IMR-90 (cell line): ENCODE data around the gene C19orf25. TPM values are rescaled to one million over a fixed set of nuclear protein-coding genes. Genes with fewer than 3 reads are reported as not detected.
A peak's percentile ranks its signal among the peaks of the same experiment; 100 is the strongest.

Source experiments
- ATAC-seq: fragments of 200-7000 bp; cut with Tn5 transposase; 2 replicates; pipeline ENCODE4 v1.9.1; 2020; ENCODE audit warnings: low read depth, mild to moderate bottlenecking, moderate library complexity
- BruUV-seq: library from RNA; stranded (reverse); fragments of 400-500 nt; replicated peaks from 2 replicates; lab custom pipeline; 2021; lab: Mats Ljungman, UMichigan
- CTCF ChIA-PET: fragments of 300-600 bp; formaldehyde crosslinking; extraction: SDS; loops from one replicate; lab custom pipeline; 2021; ENCODE audit warnings: antibody characterized with exemption; lab: Yijun Ruan, JAX
- POLR2A ChIA-PET: fragments of 300-600 bp; sonication (Branson Sonifier 250); formaldehyde crosslinking; loops from one replicate; lab custom pipeline; 2022; ENCODE audit warnings: antibody characterized with exemption; ENCODE audit not compliant: unreplicated experiment; lab: Charles Lee
- DNase-seq: peaks from one replicate; pipeline ENCODE4 v3.0.0; 2013
- H2AFZ ChIP-seq: replicated peaks from 2 replicates; pipeline ENCODE3; 2013; ENCODE audit warnings: low read length, mild to moderate bottlenecking; ENCODE audit not compliant: poor library complexity
- H2AK5ac ChIP-seq: 2 replicates; pipeline ENCODE4 v1.6.1; 2013; ENCODE audit warnings: low read depth, low read length, inconsistent platforms
- H2AK9ac ChIP-seq: replicated peaks from 2 replicates; pipeline ENCODE3; 2013; ENCODE audit warnings: mild to moderate bottlenecking, low read depth, low read length, moderate library complexity; ENCODE audit not compliant: poor library complexity
- H2BK120ac ChIP-seq: 2 replicates; pipeline ENCODE4 v1.6.1; 2013; ENCODE audit warnings: low read depth, low read length, inconsistent platforms
- H2BK15ac ChIP-seq: 3 replicates; pipeline ENCODE4 v1.6.1; 2013; ENCODE audit warnings: low read depth, low read length, inconsistent platforms
- H2BK20ac ChIP-seq: 2 replicates; pipeline ENCODE4 v1.6.1; 2013; ENCODE audit warnings: low read depth, mild to moderate bottlenecking, inconsistent platforms, low read length, moderate library complexity
- H2BK5ac ChIP-seq: 2 replicates; pipeline ENCODE4 v1.6.1; 2013; ENCODE audit warnings: mild to moderate bottlenecking, low read depth, low read length, inconsistent platforms; ENCODE audit not compliant: poor library complexity, severe bottlenecking
- H3K14ac ChIP-seq: replicated peaks from 2 replicates; pipeline ENCODE4 v1.6.1; 2013; ENCODE audit warnings: low read depth, low read length, inconsistent platforms
- H3K18ac ChIP-seq: 2 replicates; pipeline ENCODE4 v1.6.1; 2013; ENCODE audit warnings: low read depth, low read length, control low read depth
- H3K23ac ChIP-seq: 2 replicates; pipeline ENCODE4 v1.6.1; 2013; ENCODE audit warnings: low read depth, low read length, inconsistent platforms
- H3K27ac ChIP-seq: 2 replicates; pipeline ENCODE4 v1.5.1; 2013; ENCODE audit warnings: mild to moderate bottlenecking, control low read depth, low read length; ENCODE audit not compliant: insufficient read depth
- H3K27me3 ChIP-seq: 2 replicates; pipeline ENCODE4 v1.6.1; 2013; ENCODE audit warnings: low read length; ENCODE audit not compliant: control insufficient read depth, insufficient read depth
- H3K36me3 ChIP-seq: 2 replicates; pipeline ENCODE4 v1.6.1; 2013; ENCODE audit warnings: low read length, mixed read lengths; ENCODE audit not compliant: control insufficient read depth, insufficient read depth
- H3K4ac ChIP-seq: 2 replicates; pipeline ENCODE4 v1.6.1; 2013; ENCODE audit warnings: low read depth, low read length, inconsistent platforms
- H3K4me1 ChIP-seq: 2 replicates; pipeline ENCODE4 v1.6.1; 2013; ENCODE audit warnings: low read length, mixed read lengths; ENCODE audit not compliant: control insufficient read depth, insufficient read depth
- H3K4me2 ChIP-seq: 2 replicates; pipeline ENCODE4 v1.6.1; 2013; ENCODE audit warnings: low read depth, mild to moderate bottlenecking, control low read depth, low read length, moderate library complexity
- H3K4me3 ChIP-seq: 2 replicates; pipeline ENCODE4 v1.5.1; 2013; ENCODE audit warnings: low read depth, mild to moderate bottlenecking, control low read depth, low read length, moderate library complexity; ENCODE audit not compliant: insufficient read depth
- H3K56ac ChIP-seq: 2 replicates; pipeline ENCODE4 v1.6.1; 2013; ENCODE audit warnings: low read length, inconsistent platforms; ENCODE audit not compliant: insufficient read depth; ENCODE audit errors: extremely low read depth
- H3K79me1 ChIP-seq, 2 experiments: 2 replicates each; pipeline ENCODE4 v1.6.1; 2013; ENCODE audit warnings: low read length in 2 of 2, inconsistent platforms in 1 of 2, low read depth in 1 of 2
- H3K9ac ChIP-seq: 2 replicates; pipeline ENCODE4 v1.6.1; 2013; ENCODE audit warnings: low read depth, low read length, control low read depth
- H3K9me1 ChIP-seq: 2 replicates; pipeline ENCODE4 v1.6.1; 2013; ENCODE audit warnings: low read length, inconsistent platforms; ENCODE audit not compliant: insufficient read depth
- H3K9me3 ChIP-seq: 2 replicates; pipeline ENCODE4 v1.6.1; 2013; ENCODE audit warnings: low read length; ENCODE audit not compliant: control insufficient read depth, insufficient read depth
- H4K20me1 ChIP-seq: 2 replicates; pipeline ENCODE4 v1.6.1; 2013; ENCODE audit warnings: low read length, inconsistent platforms; ENCODE audit not compliant: insufficient read depth
- H4K5ac ChIP-seq: 2 replicates; pipeline ENCODE4 v1.6.1; 2013; ENCODE audit warnings: mild to moderate bottlenecking, low read depth, low read length, control low read depth
- H4K8ac ChIP-seq, 2 experiments: 2 replicates each; pipeline ENCODE4 v1.6.1; 2013; ENCODE audit warnings: low read depth in 2 of 2, low read length in 2 of 2, control low read depth in 1 of 2, inconsistent platforms in 1 of 2
- H4K91ac ChIP-seq: 2 replicates; pipeline ENCODE4 v1.6.1; 2013; ENCODE audit warnings: low read depth, low read length, inconsistent platforms; ENCODE audit not compliant: insufficient read depth
- BHLHE40 ChIP-seq: fragments of 150-350 bp; IDR thresholded peaks from 2 replicates; pipeline ENCODE4 v1.6.1; 2016; ENCODE audit warnings: mild to moderate bottlenecking, low read depth, low read length
- CEBPB ChIP-seq: IDR thresholded peaks from 2 replicates; pipeline ENCODE4 v1.6.1; 2012; ENCODE audit warnings: low read depth, low read length, improper control_type of control experiment
- CHD1 ChIP-seq: IDR thresholded peaks from 2 replicates; pipeline ENCODE4 v1.6.1; 2012; ENCODE audit warnings: low read depth, low read length, improper control_type of control experiment
- FOS ChIP-seq: fragments of 150-350 bp; IDR thresholded peaks from 2 replicates; pipeline ENCODE4 v1.6.1; 2016; ENCODE audit warnings: low read depth, low read length
- MAFK ChIP-seq: IDR thresholded peaks from 2 replicates; pipeline ENCODE4 v1.6.1; 2012; ENCODE audit warnings: low read depth, low read length, improper control_type of control experiment
- MAZ ChIP-seq: IDR thresholded peaks from 2 replicates; pipeline ENCODE4 v1.6.1; 2012; ENCODE audit warnings: low read depth, mild to moderate bottlenecking, low read length, improper control_type of control experiment, moderate library complexity, borderline replicate concordance
- MXI1 ChIP-seq: IDR thresholded peaks from 2 replicates; pipeline ENCODE4 v1.6.1; 2012; ENCODE audit warnings: low read depth, mild to moderate bottlenecking, low read length, moderate library complexity, borderline replicate concordance
- NFE2L2 ChIP-seq: fragments of 150-350 bp; IDR thresholded peaks from 2 replicates; pipeline ENCODE4 v1.6.1; 2016; ENCODE audit warnings: low read depth, mild to moderate bottlenecking, low read length
- POLR2A ChIP-seq: IDR thresholded peaks from 2 replicates; pipeline ENCODE4 v1.6.1; 2012; ENCODE audit warnings: mild to moderate bottlenecking, low read depth, low read length
- RAD21 ChIP-seq: IDR thresholded peaks from 2 replicates; pipeline ENCODE4 v1.6.1; 2012; ENCODE audit warnings: low read length, improper control_type of control experiment
- RCOR1 ChIP-seq: IDR thresholded peaks from 2 replicates; pipeline ENCODE4 v1.6.1; 2012; ENCODE audit warnings: mild to moderate bottlenecking, low read length, improper control_type of control experiment; ENCODE audit not compliant: insufficient replicate concordance
- RFX5 ChIP-seq: IDR thresholded peaks from 2 replicates; pipeline ENCODE4 v1.8.0; 2012; ENCODE audit warnings: low read depth, mild to moderate bottlenecking, low read length, moderate library complexity
- SMC3 ChIP-seq: fragments of 150-350 bp; IDR thresholded peaks from 2 replicates; pipeline ENCODE4 v1.6.1; 2016; ENCODE audit warnings: low read depth, mild to moderate bottlenecking, antibody characterized with exemption, low read length, moderate library complexity
- WGBS, 2 experiments: methylation state at CpG; one replicate each; pipeline versions ENCODE4 v1.1.5 to v1.1.7; 2013; ENCODE audit warnings: missing lambda C conversion rate in 2 of 2; ENCODE audit not compliant: insufficient read length in 1 of 2; ENCODE audit errors: extremely low coverage in 2 of 2; 5-methylcytosine and 5-hydroxymethylcytosine counted together
- dilution Hi-C: fragments of 300-500 bp; cut with HindIII; formaldehyde crosslinking; loops from one replicate; pipeline ENCODE4 v1.14.3; 2018; ENCODE audit warnings: low sequenced_read_pairs; ENCODE audit not compliant: unreplicated experiment
- in situ Hi-C: fragments of 300-500 bp; cut with MboI; formaldehyde crosslinking; loops from 3 replicates; pipeline ENCODE4 v1.14.3; 2019; ENCODE audit warnings: low sequenced_read_pairs, inconsistent platforms, mixed read lengths
- intact Hi-C: fragments of 100-400 bp; cut with micrococcal nuclease; formaldehyde crosslinking; loops from 2 replicates; pipeline ENCODE4 v1.10.0; 2022
- polyA plus RNA-seq, 3 experiments: library from polyadenylated mRNA; depleted of rRNA; stranded (reverse); fragments of >200 nt; gene quantifications; 2 replicates each; pipeline ENCODE4 v1.2.3, GENCODE V29; 2012; ENCODE audit warnings: low replicate concordance in 1 of 3
- total RNA-seq: library from RNA; depleted of rRNA; stranded (reverse); fragments of >200 nt; gene quantifications from 2 replicates; pipeline ENCODE4 v1.2.3, GENCODE V29; 2012
- TF ChIP-seq, protein P1 (sequence below): fragments of 150-350 bp; IDR thresholded peaks from 2 replicates; pipeline ENCODE4 v1.6.1; 2017; ENCODE audit warnings: mild to moderate bottlenecking, antibody characterized with exemption, low read length, low read depth
- TF ChIP-seq, protein P2 (sequence below): conservative IDR thresholded peaks from 2 replicates; pipeline ENCODE4 v1.5.1; 2012; ENCODE audit warnings: mild to moderate bottlenecking, low read depth, low read length, improper control_type of control experiment
- TF ChIP-seq, protein P3 (sequence below): fragments of 150-350 bp; IDR thresholded peaks from 2 replicates; pipeline ENCODE4 v1.6.1; 2016; ENCODE audit warnings: low read depth, mild to moderate bottlenecking, low read length, moderate library complexity, borderline replicate concordance

Gene C19orf25
- total and polyA plus RNA-seq, 2 of the 4 experiments (the other 2 are of a cell fraction) = 10.4 to 34.9 TPM

DNA sequence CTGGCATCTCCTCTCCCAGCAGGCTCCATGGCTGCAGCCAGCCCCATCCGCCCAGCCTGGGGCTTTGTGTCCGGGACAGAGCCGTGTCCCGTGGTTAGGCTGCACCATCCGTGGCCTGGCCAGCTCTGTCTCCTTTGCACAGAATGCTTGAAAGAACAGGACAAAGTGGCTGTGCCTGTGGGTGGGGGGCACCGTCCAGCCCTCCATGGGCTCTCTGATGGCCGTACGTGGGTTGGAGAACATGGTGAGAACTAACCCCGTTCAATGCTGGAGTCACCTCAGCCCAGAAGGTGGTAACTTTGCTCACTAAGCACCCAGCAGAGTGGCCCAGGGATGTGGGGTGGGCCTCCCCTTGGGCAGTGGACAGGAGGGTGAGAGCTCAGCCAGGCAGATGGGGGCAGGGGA lies 38.0 kb downstream of the C19orf25 start:
- H3K23ac ChIP-seq = no peak overlapping the region
- H3K4me1 ChIP-seq = peaks cover 11% of the 10 kb centered on the region
- no peak overlapping the region for H2AK9ac ChIP-seq
- no peak overlapping the region for H2BK15ac ChIP-seq
- H3K4me2 ChIP-seq = no peak overlapping the region
- peaks cover 15 to 35% of the 10 kb centered on the region in 2 experiments; a peak in 3 of 4 replicates for H3K79me1 ChIP-seq
- H3K4me3 ChIP-seq = no peak overlapping the region
- no peaks in the 10 kb centered on the region; the same call in 1 of the 2 replicates for H3K9me1 ChIP-seq
- ChIA-PET POLR2A (no interaction called here), CTCF (no interaction called here)
- no peak overlapping the region for H2AK5ac ChIP-seq
- intact Hi-C loops = no loop called here
- H3K9me3 ChIP-seq = no peaks in the 10 kb centered on the region
- TF ChIP-seq RCOR1 (no peak), RAD21 (no peak), POLR2A (no peak), NFE2L2 (no peak), MXI1 (no peak), CEBPB (no peak), MAZ (no peak), MAFK (no peak), SMC3 (no peak), RFX5 (no peak), FOS (no peak), BHLHE40 (no peak), CHD1 (no peak)
- TF ChIP-seq, protein P1, sequence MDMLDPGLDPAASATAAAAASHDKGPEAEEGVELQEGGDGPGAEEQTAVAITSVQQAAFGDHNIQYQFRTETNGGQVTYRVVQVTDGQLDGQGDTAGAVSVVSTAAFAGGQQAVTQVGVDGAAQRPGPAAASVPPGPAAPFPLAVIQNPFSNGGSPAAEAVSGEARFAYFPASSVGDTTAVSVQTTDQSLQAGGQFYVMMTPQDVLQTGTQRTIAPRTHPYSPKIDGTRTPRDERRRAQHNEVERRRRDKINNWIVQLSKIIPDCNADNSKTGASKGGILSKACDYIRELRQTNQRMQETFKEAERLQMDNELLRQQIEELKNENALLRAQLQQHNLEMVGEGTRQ = no peak
- TF ChIP-seq, protein P2, sequence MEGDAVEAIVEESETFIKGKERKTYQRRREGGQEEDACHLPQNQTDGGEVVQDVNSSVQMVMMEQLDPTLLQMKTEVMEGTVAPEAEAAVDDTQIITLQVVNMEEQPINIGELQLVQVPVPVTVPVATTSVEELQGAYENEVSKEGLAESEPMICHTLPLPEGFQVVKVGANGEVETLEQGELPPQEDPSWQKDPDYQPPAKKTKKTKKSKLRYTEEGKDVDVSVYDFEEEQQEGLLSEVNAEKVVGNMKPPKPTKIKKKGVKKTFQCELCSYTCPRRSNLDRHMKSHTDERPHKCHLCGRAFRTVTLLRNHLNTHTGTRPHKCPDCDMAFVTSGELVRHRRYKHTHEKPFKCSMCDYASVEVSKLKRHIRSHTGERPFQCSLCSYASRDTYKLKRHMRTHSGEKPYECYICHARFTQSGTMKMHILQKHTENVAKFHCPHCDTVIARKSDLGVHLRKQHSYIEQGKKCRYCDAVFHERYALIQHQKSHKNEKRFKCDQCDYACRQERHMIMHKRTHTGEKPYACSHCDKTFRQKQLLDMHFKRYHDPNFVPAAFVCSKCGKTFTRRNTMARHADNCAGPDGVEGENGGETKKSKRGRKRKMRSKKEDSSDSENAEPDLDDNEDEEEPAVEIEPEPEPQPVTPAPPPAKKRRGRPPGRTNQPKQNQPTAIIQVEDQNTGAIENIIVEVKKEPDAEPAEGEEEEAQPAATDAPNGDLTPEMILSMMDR = no peak
- TF ChIP-seq, protein P3, sequence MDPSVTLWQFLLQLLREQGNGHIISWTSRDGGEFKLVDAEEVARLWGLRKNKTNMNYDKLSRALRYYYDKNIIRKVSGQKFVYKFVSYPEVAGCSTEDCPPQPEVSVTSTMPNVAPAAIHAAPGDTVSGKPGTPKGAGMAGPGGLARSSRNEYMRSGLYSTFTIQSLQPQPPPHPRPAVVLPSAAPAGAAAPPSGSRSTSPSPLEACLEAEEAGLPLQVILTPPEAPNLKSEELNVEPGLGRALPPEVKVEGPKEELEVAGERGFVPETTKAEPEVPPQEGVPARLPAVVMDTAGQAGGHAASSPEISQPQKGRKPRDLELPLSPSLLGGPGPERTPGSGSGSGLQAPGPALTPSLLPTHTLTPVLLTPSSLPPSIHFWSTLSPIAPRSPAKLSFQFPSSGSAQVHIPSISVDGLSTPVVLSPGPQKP = no peak
- in situ Hi-C loops = no loop called here
- H3K4ac ChIP-seq = no peak overlapping the region
- H3K27ac ChIP-seq = no peak overlapping the region
- no peak overlapping the region for H3K56ac ChIP-seq
- peaks cover 2% of the 10 kb centered on the region; the same call in 1 of the 2 replicates for H3K27me3 ChIP-seq
- no peak overlapping the region for H3K18ac ChIP-seq
- dilution Hi-C loops = no loop called here
- peaks cover 31% of the 10 kb centered on the region for H3K36me3 ChIP-seq
- peak overlapping the region; percentile 33 for H2AFZ ChIP-seq
- ATAC-seq (no peak), DNase-seq (no peak)
- no peak overlapping the region for H4K8ac ChIP-seq
- peaks cover 59% of the 10 kb centered on the region for H4K20me1 ChIP-seq
- 100% methylated on average over 1 of the region's 9 CpGs; no CpG with 5 or more reads in 1 of the 2 experiments for WGBS, 2 experiments
- no peak overlapping the region for H4K91ac ChIP-seq
- no peak overlapping the region for H2BK20ac ChIP-seq
- no peak overlapping the region for H4K5ac ChIP-seq
- H2BK120ac ChIP-seq = no peak overlapping the region
- H2BK5ac ChIP-seq = no peak overlapping the region
- no TSS peak for BruUV-seq
- H3K14ac ChIP-seq = no peak overlapping the region
- no peak overlapping the region for H3K9ac ChIP-seq
